Hippocampal formation (tissue), 2 donors: ENCODE data around the gene SF3B2.
"Not testable (repeated sequence)": the region's sequence is repeated elsewhere in the genome, so short reads cannot be mapped to it uniquely, and the experiment has no call there.

Experiments
- DNase-seq, 2 donors: peaks; one replicate each; lab custom pipeline; 2025; lab: John Stamatoyannopoulos, UW

SF3B2 gene

GRCh38 chr11:66072081-66072480 lies 19.9 kb downstream of the SF3B2 start:
- DNase-seq, result no peak

GRCh38 chr11:66072518-66072917 lies 20.4 kb downstream of the SF3B2 start:
- no peak for DNase-seq

- DNase-seq, result no peak
Measured at GRCh38 chr11:66073669-66074068, 21.5 kb downstream of the SF3B2 start.

- DNase-seq, result no peak
Measured at GRCh38 chr11:66075273-66075672, 23.1 kb downstream of the SF3B2 start.

- no peak for DNase-seq
Measured at GRCh38 chr11:66076561-66076960, 24.4 kb downstream of the SF3B2 start.

GRCh38 chr11:66077927-66078326 lies 25.8 kb downstream of the SF3B2 start:
- no peak for DNase-seq

- not testable (repeated sequence) for DNase-seq
Measured at GRCh38 chr11:66078949-66079348, 26.8 kb downstream of the SF3B2 start.

GRCh38 chr11:66080055-66080817 lies 28.1 kb downstream of the SF3B2 start:
- no peak for DNase-seq

- DNase-seq, result peak; percentile 24 to 30
Measured at GRCh38 chr11:66081505-66081904, 29.3 kb downstream of the SF3B2 start.

GRCh38 chr11:66082946-66083698 lies 31.0 kb downstream of the SF3B2 start:
- no peak for DNase-seq

- no peak for DNase-seq
Measured at GRCh38 chr11:66083767-66084166, 31.6 kb downstream of the SF3B2 start.

- no peak for DNase-seq
Measured at GRCh38 chr11:66084821-66085475, 32.8 kb downstream of the SF3B2 start.

GRCh38 chr11:66087148-66087908 lies 35.2 kb downstream of the SF3B2 start:
- DNase-seq, result no peak

- no peak for DNase-seq
Measured at GRCh38 chr11:66089067-66089466, 36.9 kb downstream of the SF3B2 start.

- no peak for DNase-seq
Measured at GRCh38 chr11:66090288-66090687, 38.1 kb downstream of the SF3B2 start.

GRCh38 chr11:66092125-66092524 lies 40.0 kb downstream of the SF3B2 start:
- not testable (repeated sequence) for DNase-seq

- not testable (repeated sequence) for DNase-seq
Measured at GRCh38 chr11:66099746-66100145, 47.6 kb downstream of the SF3B2 start.

- peak; percentile 16 to 40 for DNase-seq
Measured at GRCh38 chr11:66100272-66101065, 48.3 kb downstream of the SF3B2 start.

GRCh38 chr11:66101066-66101464 lies 48.9 kb downstream of the SF3B2 start:
- no peak for DNase-seq

- DNase-seq, result no peak
Measured at GRCh38 chr11:66104057-66104638, 52.0 kb downstream of the SF3B2 start.
